Hepatocyte (in vitro differentiated cells): ENCODE measurements around the gene CDC5L.

Experiments used
- EZH2 ChIP-seq: fragments of 200-600 bp; sonication (generic); IDR thresholded peaks from 2 replicates; pipeline ENCODE4 v1.6.1; 2016; ENCODE audit warnings: antibody characterized with exemption, mild to moderate bottlenecking, borderline replicate concordance
- EZH2phosphoT487 ChIP-seq: fragments of 200-600 bp; sonication (generic); IDR thresholded peaks from one replicate; pipeline ENCODE4 v1.6.1; 2018; ENCODE audit warnings: antibody characterized with exemption, mild to moderate bottlenecking, low read depth, moderate library complexity; ENCODE audit not compliant: unreplicated experiment, severe bottlenecking
- TF ChIP-seq, protein P1 (sequence below): fragments of 200-600 bp; sonication (generic); IDR thresholded peaks from 2 replicates; pipeline ENCODE4 v1.5.1; 2016; ENCODE audit warnings: antibody characterized with exemption, mild to moderate bottlenecking; ENCODE audit not compliant: poor library complexity

DNA sequence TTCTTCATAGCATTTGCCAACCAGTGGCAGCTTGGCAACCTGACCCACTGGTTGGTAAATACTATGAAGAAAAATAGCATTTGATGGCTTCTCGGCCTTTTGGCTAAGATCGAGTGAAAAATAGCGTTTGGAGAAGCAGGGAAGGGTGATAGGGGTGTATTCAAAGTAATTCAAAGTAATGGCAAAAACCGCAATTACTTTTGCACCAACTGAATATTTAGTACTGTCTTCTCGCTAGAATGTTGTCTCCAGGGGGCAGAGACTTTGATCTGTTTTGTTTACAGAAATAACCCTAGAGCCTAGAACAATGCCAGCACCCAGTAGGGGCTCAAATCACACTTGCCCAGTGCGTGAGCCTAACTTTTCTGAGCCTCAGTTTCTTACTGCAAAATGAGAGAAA lies 106.1 kb downstream of the CDC5L start:
- TF ChIP-seq, protein P1, sequence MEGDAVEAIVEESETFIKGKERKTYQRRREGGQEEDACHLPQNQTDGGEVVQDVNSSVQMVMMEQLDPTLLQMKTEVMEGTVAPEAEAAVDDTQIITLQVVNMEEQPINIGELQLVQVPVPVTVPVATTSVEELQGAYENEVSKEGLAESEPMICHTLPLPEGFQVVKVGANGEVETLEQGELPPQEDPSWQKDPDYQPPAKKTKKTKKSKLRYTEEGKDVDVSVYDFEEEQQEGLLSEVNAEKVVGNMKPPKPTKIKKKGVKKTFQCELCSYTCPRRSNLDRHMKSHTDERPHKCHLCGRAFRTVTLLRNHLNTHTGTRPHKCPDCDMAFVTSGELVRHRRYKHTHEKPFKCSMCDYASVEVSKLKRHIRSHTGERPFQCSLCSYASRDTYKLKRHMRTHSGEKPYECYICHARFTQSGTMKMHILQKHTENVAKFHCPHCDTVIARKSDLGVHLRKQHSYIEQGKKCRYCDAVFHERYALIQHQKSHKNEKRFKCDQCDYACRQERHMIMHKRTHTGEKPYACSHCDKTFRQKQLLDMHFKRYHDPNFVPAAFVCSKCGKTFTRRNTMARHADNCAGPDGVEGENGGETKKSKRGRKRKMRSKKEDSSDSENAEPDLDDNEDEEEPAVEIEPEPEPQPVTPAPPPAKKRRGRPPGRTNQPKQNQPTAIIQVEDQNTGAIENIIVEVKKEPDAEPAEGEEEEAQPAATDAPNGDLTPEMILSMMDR = no peak
- TF ChIP-seq EZH2 = no peak
- TF ChIP-seq EZH2phosphoT487 = no peak
